IMR-90 (cell line): ENCODE results near the gene DAB1.

Source experiments
- CEBPB ChIP-seq: IDR thresholded peaks from 2 replicates; pipeline ENCODE4 v1.6.1; 2012; ENCODE audit warnings: low read depth, low read length, improper control_type of control experiment
- CHD1 ChIP-seq: IDR thresholded peaks from 2 replicates; pipeline ENCODE4 v1.6.1; 2012; ENCODE audit warnings: low read depth, low read length, improper control_type of control experiment
- MAZ ChIP-seq: IDR thresholded peaks from 2 replicates; pipeline ENCODE4 v1.6.1; 2012; ENCODE audit warnings: low read depth, mild to moderate bottlenecking, low read length, improper control_type of control experiment, moderate library complexity, borderline replicate concordance
- NFE2L2 ChIP-seq: fragments of 150-350 bp; IDR thresholded peaks from 2 replicates; pipeline ENCODE4 v1.6.1; 2016; ENCODE audit warnings: low read depth, mild to moderate bottlenecking, low read length
- RFX5 ChIP-seq: IDR thresholded peaks from 2 replicates; pipeline ENCODE4 v1.8.0; 2012; ENCODE audit warnings: low read depth, mild to moderate bottlenecking, low read length, moderate library complexity
- TF ChIP-seq, protein P1 (sequence below): conservative IDR thresholded peaks from 2 replicates; pipeline ENCODE4 v1.5.1; 2012; ENCODE audit warnings: mild to moderate bottlenecking, low read depth, low read length, improper control_type of control experiment
- TF ChIP-seq, protein P2 (sequence below): fragments of 150-350 bp; IDR thresholded peaks from 2 replicates; pipeline ENCODE4 v1.6.1; 2016; ENCODE audit warnings: low read depth, mild to moderate bottlenecking, low read length, moderate library complexity, borderline replicate concordance

DNA sequence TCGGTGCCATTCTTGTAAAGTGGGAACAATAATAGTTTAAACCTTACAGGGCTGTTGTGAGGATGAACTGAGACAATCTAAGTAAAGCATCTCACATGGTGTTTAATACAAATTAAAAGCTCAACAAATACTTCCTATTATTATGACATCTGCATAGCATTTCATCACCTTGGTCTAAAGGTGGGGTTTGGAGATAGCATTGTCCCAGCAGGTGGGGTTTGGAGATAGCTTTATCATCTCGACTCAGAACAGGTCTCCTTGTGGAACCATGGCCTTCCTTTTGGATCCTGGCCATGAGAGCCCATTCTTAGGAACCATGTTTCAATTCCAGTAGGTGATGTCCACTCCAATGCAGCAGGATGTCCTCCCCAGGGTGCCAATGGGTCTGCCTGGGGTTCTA, 437.5 kb downstream of the DAB1 start:
- TF ChIP-seq CHD1 (no peak), CEBPB (no peak), RFX5 (no peak), MAZ (no peak), NFE2L2 (no peak)
- TF ChIP-seq, protein P1, sequence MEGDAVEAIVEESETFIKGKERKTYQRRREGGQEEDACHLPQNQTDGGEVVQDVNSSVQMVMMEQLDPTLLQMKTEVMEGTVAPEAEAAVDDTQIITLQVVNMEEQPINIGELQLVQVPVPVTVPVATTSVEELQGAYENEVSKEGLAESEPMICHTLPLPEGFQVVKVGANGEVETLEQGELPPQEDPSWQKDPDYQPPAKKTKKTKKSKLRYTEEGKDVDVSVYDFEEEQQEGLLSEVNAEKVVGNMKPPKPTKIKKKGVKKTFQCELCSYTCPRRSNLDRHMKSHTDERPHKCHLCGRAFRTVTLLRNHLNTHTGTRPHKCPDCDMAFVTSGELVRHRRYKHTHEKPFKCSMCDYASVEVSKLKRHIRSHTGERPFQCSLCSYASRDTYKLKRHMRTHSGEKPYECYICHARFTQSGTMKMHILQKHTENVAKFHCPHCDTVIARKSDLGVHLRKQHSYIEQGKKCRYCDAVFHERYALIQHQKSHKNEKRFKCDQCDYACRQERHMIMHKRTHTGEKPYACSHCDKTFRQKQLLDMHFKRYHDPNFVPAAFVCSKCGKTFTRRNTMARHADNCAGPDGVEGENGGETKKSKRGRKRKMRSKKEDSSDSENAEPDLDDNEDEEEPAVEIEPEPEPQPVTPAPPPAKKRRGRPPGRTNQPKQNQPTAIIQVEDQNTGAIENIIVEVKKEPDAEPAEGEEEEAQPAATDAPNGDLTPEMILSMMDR = no peak
- TF ChIP-seq, protein P2, sequence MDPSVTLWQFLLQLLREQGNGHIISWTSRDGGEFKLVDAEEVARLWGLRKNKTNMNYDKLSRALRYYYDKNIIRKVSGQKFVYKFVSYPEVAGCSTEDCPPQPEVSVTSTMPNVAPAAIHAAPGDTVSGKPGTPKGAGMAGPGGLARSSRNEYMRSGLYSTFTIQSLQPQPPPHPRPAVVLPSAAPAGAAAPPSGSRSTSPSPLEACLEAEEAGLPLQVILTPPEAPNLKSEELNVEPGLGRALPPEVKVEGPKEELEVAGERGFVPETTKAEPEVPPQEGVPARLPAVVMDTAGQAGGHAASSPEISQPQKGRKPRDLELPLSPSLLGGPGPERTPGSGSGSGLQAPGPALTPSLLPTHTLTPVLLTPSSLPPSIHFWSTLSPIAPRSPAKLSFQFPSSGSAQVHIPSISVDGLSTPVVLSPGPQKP = no peak
